Sigmoid colon (tissue), 4 donors: ENCODE results near the gene DGKI.

Source experiments
- POLR2A ChIP-seq, 2 donors: fragments of 450-650 bp; IDR thresholded peaks; one replicate each; pipeline ENCODE4 v1.6.1; 2016; ENCODE audit warnings: antibody characterized with exemption in 2 of 2, mild to moderate bottlenecking in 2 of 2, moderate library complexity in 2 of 2
- POLR2AphosphoS5 ChIP-seq, 4 donors: sonication (generic); formaldehyde crosslinking; IDR thresholded peaks; one replicate each; pipeline ENCODE4 v1.6.1; 2017; ENCODE audit warnings: antibody characterized with exemption in 4 of 4
- TF ChIP-seq, protein P1 (sequence below), 4 experiments: fragments of 450-650 bp in 3 of 4; fragments of 200-600 bp in 1 of 4; IDR thresholded peaks; one replicate each; pipeline ENCODE4 v1.5.1; 2016 to 2019; ENCODE audit warnings: antibody characterized with exemption in 4 of 4, mild to moderate bottlenecking in 3 of 4, moderate library complexity in 2 of 4

- TF ChIP-seq POLR2AphosphoS5 (IDR thresholded peaks at IDR 0.05) (no peak), POLR2A (IDR thresholded peaks at IDR 0.05) (no peak)
- TF ChIP-seq, protein P1, sequence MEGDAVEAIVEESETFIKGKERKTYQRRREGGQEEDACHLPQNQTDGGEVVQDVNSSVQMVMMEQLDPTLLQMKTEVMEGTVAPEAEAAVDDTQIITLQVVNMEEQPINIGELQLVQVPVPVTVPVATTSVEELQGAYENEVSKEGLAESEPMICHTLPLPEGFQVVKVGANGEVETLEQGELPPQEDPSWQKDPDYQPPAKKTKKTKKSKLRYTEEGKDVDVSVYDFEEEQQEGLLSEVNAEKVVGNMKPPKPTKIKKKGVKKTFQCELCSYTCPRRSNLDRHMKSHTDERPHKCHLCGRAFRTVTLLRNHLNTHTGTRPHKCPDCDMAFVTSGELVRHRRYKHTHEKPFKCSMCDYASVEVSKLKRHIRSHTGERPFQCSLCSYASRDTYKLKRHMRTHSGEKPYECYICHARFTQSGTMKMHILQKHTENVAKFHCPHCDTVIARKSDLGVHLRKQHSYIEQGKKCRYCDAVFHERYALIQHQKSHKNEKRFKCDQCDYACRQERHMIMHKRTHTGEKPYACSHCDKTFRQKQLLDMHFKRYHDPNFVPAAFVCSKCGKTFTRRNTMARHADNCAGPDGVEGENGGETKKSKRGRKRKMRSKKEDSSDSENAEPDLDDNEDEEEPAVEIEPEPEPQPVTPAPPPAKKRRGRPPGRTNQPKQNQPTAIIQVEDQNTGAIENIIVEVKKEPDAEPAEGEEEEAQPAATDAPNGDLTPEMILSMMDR (IDR thresholded peaks at IDR 0.05) = no peak
Measured at GRCh38 chr7:137618748-137619147, 228.0 kb downstream of the DGKI start.
